Kidney (tissue), 14 donors: Measurements from ENCODE around the gene PPM1L. TPM values are rescaled to one million over a fixed set of nuclear protein-coding genes. Genes with fewer than 3 reads are reported as not detected.

Experiments
- DNase-seq, 5 donors: peaks; one replicate each; pipeline ENCODE4 v3.0.0-alpha.2; 2013 to 2020
- FAIRE-seq: peaks from 2 replicates; lab custom pipeline; 2012; peaks lifted over from hg19 to GRCh38; lab: Jason Lieb, UNC
- H3K27ac ChIP-seq, 2 donors: one replicate each; pipeline ENCODE4 v1.7.0; 2013; ENCODE audit warnings: low read depth in 2 of 2, low read length in 2 of 2, inconsistent platforms in 1 of 2
- H3K27me3 ChIP-seq: one replicate; pipeline ENCODE4 v1.7.1; 2013; ENCODE audit warnings: low read length, inconsistent platforms; ENCODE audit not compliant: control insufficient read depth, insufficient read depth
- H3K36me3 ChIP-seq, 3 donors: one replicate each; pipeline versions ENCODE4 v1.7.0 to v1.7.1; 2013; ENCODE audit warnings: low read length in 3 of 3, control low read depth in 1 of 3, inconsistent platforms in 1 of 3; ENCODE audit not compliant: insufficient read depth in 3 of 3, control insufficient read depth in 2 of 3
- H3K4me1 ChIP-seq, 3 donors: one replicate each; pipeline versions ENCODE4 v1.7.0 to v1.7.1; 2013; ENCODE audit warnings: low read length in 3 of 3, inconsistent platforms in 1 of 3, low read depth in 1 of 3; ENCODE audit not compliant: control insufficient read depth in 2 of 3, insufficient read depth in 2 of 3
- H3K4me3 ChIP-seq, 3 donors: one replicate each; pipeline versions ENCODE4 v1.7.0 to v1.8.1; 2013; ENCODE audit warnings: low read length in 3 of 3, control low read depth in 1 of 3, inconsistent platforms in 1 of 3
- H3K9ac ChIP-seq, 3 donors: one replicate each; pipeline versions ENCODE4 v1.7.0 to v1.7.1; 2013; ENCODE audit warnings: low read length in 3 of 3, control low read depth in 1 of 3, inconsistent platforms in 1 of 3
- H3K9me3 ChIP-seq, 3 donors: one replicate each; pipeline versions ENCODE4 v1.7.0 to v1.7.1; 2013; ENCODE audit warnings: low read length in 3 of 3, control low read depth in 1 of 3, inconsistent platforms in 1 of 3; ENCODE audit not compliant: control insufficient read depth in 2 of 3, insufficient read depth in 1 of 3
- intact Hi-C: fragments of 100-400 bp; cut with DNase I; formaldehyde crosslinking; loops from one replicate; pipeline ENCODE4 v1.11.1; 2022
- polyA plus RNA-seq: library from polyadenylated mRNA; stranded (reverse); fragments of 350-450 nt; fragmentation: Illumina TruSeq; extraction: RNeasy Lipid Tissue Mini Kit (QIAGEN cat#74804); gene quantifications from one replicate; pipeline ENCODE4 v1.2.3, GENCODE V29; 2014; ENCODE audit warnings: low read depth, low replicate concordance; ENCODE audit not compliant: insufficient read depth
- total RNA-seq: library from RNA; stranded (reverse); fragmentation: NEBNext Ultra II Directional; extraction: Animal tissue kit (Norgen Biotek cat#: 25700); gene quantifications from one replicate; pipeline ENCODE4 v1.2.1, GENCODE V29; 2021
- TF ChIP-seq, protein P1 (sequence below): IDR thresholded peaks from 3 replicates; pipeline ENCODE4 v1.5.1; 2012; ENCODE audit warnings: mild to moderate bottlenecking, moderate library complexity, borderline replicate concordance; ENCODE audit not compliant: insufficient read depth; ENCODE audit errors: extremely low read depth
- donor health status: control.
- donor health status: control.
- donor health status: control.
- donor health status: control.
- donor health status: control.
- donor health status: DM: yes; HTN: yes; CAD: no.
- donor health status: Normal renal cell carcinoma (clear cell type).

Gene PPM1L
- total and polyA plus RNA-seq, 2 donors from 2014 or later = 2.8 to 13.8 TPM

DNA sequence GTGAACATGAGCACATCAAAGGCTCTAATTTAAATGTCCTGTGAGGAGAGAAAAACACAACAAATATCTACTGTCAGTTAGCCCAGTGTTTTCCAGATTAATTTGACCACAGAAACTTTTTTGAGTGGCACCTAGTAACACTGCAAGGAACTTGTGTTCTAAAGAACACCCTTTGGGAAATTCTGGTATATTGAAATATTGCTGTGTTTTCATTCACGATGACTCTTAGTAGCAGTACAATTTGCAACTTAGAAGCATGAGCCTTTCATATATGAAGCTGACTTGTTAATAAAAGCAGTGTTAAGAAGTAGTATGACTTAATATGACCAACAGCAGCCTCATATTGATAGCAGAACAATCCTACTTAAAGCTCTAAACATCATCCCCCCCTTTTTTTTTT, 317.1 kb downstream of the PPM1L start:
- Histone ChIP-seq H3K27me3 (no peaks in the 10 kb centered on the region), H3K9ac (no peak overlapping the region), H3K27ac (no peak overlapping the region), H3K4me3 (no peak overlapping the region), H3K4me1 (peaks cover 0 to 13% (median 3%) of the 10 kb centered on the region in 3 donors), H3K9me3 (no peaks in the 10 kb centered on the region), H3K36me3 (peaks cover 0 to 2% (median 0%) of the 10 kb centered on the region in 3 donors)
- TF ChIP-seq, protein P1, sequence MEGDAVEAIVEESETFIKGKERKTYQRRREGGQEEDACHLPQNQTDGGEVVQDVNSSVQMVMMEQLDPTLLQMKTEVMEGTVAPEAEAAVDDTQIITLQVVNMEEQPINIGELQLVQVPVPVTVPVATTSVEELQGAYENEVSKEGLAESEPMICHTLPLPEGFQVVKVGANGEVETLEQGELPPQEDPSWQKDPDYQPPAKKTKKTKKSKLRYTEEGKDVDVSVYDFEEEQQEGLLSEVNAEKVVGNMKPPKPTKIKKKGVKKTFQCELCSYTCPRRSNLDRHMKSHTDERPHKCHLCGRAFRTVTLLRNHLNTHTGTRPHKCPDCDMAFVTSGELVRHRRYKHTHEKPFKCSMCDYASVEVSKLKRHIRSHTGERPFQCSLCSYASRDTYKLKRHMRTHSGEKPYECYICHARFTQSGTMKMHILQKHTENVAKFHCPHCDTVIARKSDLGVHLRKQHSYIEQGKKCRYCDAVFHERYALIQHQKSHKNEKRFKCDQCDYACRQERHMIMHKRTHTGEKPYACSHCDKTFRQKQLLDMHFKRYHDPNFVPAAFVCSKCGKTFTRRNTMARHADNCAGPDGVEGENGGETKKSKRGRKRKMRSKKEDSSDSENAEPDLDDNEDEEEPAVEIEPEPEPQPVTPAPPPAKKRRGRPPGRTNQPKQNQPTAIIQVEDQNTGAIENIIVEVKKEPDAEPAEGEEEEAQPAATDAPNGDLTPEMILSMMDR = no peak
- intact Hi-C loops = no loop called here
- FAIRE-seq = no peak
- DNase-seq = no peak

DNA sequence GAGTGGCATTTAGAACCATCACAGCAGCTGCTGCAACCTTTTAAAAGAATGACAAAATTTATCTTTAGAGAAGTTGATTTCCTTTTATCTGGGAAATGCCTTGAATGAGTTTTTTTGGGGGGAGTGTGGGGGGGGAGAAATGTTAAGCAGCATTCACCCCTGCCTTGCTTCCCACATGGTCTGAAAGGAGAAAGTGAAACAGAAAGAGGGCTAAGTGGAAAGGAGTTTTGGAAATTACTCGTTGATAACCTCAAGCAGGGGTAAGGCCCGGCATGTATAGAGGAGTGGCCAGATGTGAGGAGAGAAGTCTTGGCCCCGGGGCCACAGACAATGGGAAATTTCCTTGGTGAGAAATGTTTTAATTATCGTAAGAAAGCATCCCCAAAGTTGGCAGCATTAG, 325.6 kb downstream of the PPM1L start:
- H3K9me3 ChIP-seq = no peaks in the 10 kb centered on the region
- FAIRE-seq = no peak
- peaks cover 0 to 8% (median 3%) of the 10 kb centered on the region in 3 donors for H3K36me3 ChIP-seq
- H3K9ac ChIP-seq = no peak overlapping the region
- no peak overlapping the region for H3K27ac ChIP-seq
- no peak overlapping the region for H3K4me3 ChIP-seq
- TF ChIP-seq, protein P1 = no peak
- H3K4me1 ChIP-seq = no peaks in the 10 kb centered on the region
- no peaks in the 10 kb centered on the region for H3K27me3 ChIP-seq
- intact Hi-C loops = no loop called here
- DNase-seq = no peak

DNA sequence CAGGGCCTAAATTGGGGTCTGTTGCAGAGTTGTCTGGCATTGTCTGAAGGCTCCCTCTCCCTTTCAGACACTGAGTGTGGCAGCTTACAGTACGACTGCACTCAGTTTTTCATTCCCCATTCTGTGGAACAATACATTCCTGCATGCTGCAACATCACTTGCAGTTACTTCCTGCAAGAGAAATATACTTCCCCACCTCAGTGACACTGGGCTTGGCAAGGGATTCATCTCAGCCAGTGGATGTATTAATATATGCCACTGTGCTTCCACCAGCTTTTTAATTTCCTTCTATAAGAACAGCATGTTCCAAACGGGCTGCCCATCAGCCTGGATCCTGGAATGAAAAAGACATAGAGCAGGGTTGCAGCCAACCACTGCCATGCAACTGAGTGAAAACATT, 326.0 kb downstream of the PPM1L start:
- no peak for FAIRE-seq

More for the DNA sequence above, 326.0 kb downstream of the PPM1L start:
- no peak for DNase-seq
- Histone ChIP-seq H3K27ac (no peak overlapping the region), H3K27me3 (no peaks in the 10 kb centered on the region), H3K9me3 (no peaks in the 10 kb centered on the region), H3K4me1 (no peaks in the 10 kb centered on the region), H3K9ac (no peak overlapping the region), H3K36me3 (peaks cover 0 to 8% (median 3%) of the 10 kb centered on the region in 3 donors), H3K4me3 (no peak overlapping the region)
- intact Hi-C loops = no loop called here
- TF ChIP-seq, protein P1 = no peak
